Brain pericyte (primary cell): Measurements from ENCODE around the gene PTTG1IP.
"Not testable (repeated sequence)": the region's sequence is repeated elsewhere in the genome, so short reads cannot be mapped to it uniquely, and the experiment has no call there.

Experiments
- DNase-seq: peaks from one replicate; pipeline ENCODE4 v3.0.0-alpha.2; 2012; ENCODE audit warnings: low read depth, low spot score

Gene PTTG1IP, protein sequence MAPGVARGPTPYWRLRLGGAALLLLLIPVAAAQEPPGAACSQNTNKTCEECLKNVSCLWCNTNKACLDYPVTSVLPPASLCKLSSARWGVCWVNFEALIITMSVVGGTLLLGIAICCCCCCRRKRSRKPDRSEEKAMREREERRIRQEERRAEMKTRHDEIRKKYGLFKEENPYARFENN

DNA sequence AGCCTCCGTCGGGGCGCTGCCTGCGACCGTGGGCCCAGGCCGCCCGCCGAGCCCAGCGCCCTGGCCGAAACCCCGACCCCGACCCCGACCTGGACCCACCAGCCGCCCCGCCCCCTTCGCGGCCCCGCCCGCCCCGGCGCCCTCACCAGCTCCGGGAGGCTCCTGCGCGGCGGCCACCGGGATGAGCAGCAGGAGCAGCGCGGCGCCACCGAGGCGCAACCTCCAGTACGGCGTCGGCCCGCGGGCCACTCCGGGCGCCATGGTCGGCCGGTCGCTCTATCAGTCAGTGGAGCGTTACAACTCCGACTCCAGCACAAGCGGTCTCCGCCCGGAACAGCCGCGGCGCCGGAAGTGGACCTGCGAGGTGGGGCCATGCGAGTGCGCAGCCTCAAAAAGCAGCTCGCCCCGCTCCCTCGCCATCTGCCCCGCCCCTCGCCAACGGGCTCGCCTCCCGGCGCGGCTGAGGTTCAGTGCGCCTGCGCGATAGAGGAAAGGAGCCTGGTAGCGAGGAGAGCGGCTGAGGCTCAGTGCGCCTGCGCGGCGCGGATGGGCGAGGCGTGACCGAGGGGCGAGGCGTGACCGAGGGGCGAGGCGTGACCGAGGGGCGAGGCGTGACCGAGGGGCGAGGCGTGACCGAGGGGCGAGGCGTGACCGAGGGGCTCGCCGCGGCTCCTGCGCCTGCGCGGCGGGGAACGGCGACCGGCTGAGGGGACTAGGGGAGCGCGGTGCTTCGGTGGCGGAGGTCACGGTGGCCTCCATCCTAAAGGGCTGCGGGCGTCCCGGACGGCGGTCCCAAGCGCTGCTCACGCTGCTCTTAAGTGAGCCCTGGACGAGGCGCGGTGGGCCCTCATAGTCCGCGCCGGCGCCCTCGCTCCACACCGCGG, at the start of gene PTTG1IP:
PTTG1IP (minus strand) TSS at position 335 of the 884 bp plus-strand sequence; CDS start at position 261, 74 bp downstream.
- DNase-seq, result peak; percentile 95

DNA sequence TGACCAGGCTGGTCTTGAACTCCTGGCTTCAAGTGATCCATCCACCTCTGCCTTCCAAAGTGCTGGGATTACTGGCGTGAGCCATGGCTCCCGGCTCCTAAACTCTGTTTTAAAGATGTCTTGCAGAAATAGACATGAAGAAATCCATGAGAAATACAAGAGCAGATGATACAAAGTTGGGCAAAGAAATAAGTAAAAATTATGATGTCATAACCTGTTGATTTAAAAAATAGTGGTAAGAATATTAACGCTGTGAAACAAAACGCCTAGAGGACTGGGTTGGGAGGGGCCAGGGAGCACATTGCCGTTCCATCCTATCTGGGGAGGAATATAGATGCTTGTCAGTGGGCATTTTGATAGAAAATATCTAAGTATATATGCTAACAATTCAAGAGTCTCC, 48.4 kb upstream of the PTTG1IP start:
- DNase-seq, result no peak

DNA sequence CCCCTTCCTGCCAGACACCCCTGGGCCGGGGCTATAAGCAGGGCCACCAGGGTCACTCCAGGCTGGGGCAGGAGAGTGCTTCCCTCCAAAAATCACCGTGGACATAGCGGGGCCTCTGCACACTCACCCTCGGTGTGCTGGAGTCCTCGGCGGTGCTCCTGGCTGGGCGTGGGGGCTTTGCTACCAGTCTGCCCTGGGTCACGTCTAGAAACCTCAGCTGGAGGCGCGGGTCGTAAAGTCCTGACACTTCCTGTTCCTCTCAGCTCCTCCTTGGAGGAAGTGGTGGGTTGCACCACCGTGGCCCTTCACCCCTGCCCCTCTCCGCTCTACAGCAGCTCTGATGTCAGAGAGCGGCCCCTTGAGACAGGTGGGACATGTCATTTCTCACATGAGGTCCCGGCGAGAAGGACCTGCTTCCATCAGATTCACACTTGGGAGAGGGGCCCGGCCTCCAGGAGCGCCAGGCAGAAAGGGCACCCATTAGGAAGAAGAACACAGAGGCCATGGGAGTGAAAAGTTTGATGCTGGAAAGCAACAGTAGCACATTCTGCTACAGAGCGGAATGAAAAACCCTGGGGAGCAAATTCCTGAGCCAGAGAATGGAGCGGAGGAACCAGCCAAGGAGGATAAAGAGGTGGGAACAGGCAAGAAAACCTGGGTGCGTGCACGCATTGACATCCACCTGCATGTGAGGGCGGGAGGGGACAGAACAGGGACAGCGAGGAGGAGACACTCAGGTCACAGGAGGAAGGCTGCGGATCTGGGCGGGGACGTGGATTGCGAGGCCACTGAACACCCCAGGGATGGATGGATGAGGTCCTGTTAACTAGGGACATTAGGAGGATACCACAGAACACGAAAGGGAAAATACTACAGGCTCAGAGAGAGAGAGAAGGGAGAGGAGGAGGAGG, 47.5 kb upstream of the PTTG1IP start, which contains the start of gene ITGB2:
ITGB2 (minus strand) TSS at position 206 of the 911 bp plus-strand sequence. CDS start 10,117 bp downstream, outside the sequence.
- DNase-seq, result no peak

DNA sequence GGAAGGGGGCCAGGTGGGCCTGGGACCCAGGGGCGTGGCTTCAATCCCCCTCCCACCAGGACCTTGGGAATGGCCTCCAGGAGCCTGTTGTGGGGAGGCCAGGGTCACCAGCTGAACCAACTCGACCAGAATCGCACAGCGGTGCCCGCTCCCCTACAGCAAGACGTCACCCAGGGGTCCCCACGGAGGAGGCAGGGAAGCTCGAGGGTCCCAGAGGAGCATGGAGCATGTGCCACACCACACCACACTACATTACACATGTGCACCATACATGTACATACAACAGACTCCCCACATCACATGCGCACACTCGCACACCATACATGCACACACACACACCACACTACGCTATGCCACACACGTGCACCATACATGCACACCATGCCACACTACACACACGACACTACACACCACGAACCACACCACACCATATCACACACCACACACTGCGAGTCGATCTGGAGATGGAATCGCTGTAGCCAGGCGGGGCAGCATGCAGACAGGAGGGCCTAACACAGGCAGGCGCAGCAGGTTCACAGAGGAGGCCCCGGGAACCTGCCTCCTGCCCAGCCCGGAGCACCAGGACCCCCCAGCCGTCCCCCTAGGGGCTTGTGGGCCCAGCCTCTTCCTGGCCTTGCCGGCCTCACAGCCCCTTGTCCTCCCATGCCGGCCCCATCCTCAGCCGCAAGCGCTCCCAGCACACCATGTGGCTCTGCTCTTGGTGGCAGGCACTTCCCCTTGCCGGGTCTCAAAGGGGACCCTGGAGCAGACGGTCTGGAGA, 46.6 kb upstream of the PTTG1IP start:
- no peak for DNase-seq

DNA sequence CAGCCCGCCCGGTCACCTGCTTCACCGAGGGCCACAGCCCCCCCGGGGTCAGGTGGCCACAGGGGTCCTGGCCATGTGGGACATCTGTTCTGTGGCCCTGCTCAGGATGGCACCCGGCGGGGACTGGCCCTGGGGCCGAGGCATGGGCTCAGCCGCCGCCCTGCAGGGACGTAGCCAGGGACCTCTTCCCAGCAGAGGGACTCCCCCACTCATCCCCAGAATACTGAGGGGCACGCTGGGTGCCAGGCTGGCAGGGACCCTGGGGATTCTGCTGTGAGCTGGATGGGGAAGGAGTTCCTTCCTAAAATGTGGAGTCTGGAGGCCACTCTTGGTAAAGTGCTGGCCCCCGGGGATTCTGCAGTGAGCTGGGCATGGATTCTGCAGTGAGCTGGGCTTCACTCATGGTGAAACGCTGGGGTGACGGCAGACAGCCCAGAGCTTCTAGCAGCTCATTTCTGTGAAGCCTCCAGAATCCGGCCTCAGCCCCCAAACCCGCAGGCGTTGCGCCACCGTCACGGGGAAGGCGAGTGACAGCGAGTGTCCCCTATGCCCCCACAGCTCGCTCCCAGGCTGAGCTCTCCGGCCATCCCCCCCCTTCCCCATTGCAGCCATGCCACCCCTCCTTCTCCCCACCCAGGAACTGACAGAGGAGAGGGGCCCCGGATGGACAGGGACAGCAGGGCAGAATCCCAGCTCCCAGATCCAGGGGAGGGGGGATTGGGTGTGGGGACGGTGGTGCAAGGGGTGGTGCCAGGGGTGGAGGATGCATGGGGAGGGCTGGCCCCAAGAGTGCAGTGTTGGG, 45.8 kb upstream of the PTTG1IP start:
- DNase-seq, result no peak

DNA sequence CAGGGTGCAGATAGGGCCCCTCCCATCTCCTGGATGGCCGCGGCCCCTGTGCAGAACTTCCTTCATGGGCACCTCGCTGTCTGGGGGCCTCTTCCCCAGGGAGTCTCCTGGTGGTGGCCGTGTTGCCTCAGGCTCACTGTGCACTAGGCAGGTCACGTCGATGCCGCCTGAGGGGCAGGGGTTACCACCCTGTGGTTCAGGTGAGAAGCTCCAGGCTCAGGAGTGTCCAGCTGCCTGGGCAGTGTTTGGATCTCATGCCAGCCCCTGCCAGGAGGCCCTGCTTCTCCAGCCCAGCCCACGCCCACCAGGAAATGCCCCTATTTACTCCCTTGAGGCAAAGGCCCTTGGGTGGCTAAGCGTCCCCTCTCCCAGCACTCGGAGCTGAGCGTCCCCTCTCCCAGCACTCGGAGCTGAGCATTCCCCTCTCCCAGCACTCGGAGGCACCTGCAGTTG, 45.1 kb upstream of the PTTG1IP start:
- no peak for DNase-seq

DNA sequence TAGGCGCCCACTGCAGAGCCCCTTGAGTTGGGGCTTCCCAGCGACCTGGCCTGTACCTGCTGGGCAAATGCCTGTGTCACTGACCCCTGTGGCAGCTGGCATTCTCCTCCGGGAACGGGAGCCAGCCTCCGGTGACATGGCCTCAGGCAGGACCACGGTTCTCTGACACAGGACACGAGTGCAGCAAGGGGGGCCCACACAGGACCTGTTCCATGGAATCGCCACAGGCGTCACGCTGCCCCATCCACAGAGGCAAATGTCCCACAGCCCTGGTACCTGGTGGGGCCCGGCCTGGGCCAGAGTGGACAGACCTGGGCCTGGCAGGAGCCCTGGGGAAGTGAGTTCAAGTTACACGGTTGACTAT, 44.6 kb upstream of the PTTG1IP start:
- DNase-seq, result no peak

DNA sequence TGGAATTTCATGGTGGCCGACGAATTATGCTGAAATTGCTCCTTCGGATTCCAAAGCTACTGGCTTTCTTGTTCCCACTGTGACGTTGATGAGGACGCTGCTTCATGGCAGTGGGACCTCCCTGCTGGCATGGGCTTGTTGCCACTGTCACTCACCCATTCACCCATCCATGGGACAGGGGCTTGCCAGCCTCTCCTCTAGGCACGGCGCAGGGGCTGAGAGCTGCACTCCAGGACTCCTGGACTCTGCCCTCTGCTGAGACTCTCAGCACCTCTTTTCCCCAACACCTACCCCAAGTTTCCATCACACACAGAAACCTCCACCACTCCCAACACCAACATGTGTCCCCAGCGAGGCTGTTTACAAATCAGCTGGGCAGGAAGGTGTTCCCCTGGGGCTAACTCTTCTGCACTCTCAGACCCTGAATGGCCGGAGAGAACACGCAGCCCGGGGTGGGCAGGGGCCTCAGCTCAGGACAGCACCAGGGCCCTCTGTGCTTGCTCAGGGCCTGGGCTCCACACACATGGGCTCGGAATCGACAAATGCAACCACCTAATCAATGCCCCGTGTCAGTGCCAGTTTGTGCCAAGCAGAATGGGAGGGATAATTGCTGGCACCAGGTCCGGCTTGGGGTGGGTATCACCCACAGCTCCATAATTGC, 44.1 kb upstream of the PTTG1IP start:
- no peak for DNase-seq

DNA sequence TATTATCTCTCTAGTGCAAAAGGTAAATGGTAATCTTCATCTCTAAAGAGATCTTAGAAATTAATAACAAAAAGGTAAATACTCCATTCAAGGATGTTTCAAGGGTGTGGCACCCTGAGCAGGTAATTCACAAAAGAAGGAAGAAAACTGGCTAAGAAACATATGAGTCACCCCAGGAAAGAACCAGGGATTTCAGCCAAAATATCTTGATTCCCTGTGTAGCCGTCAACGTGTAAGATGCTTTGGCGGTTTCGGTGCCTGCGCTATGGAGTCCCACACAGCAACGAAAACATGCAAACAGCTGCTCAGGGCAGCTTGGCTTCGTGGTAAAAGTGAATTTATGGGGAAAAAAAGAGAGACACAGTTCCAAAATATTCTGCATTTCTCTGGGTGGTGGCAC, 43.5 kb upstream of the PTTG1IP start:
- DNase-seq, result no peak

DNA sequence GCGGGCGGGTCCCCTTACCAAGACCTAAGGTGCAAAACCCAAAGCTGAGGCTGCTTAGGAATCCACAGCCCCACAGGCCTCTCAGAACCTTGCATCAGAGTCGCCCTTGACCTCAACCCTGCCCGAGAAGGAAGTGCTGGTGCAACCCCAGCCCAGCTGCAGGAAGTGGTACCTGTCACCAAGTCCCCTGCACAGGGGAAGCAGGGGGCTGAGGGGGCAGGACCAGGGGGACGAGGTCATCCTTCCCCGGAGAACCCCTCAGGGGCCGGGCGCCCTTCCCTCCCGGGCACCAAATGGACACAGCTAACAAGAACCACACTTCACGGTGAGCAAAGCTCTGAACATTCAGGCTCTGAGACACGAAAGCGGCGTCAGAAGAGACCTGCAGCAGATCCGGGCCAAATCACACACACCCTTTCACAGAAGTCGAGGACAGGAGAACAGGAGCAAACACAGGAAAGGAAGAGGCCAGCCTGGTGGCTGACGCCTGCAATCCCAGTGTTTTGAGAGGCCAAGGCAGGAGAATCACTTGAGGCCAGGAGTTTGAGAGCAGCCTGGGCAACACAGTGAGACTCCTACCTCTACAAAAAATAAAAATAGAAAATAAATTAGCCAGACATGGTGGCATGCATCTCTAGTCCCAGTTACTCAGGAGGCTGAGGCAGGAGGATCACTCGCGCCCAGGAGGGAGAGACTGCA, 40.8 kb upstream of the PTTG1IP start:
- DNase-seq, result no peak

DNA sequence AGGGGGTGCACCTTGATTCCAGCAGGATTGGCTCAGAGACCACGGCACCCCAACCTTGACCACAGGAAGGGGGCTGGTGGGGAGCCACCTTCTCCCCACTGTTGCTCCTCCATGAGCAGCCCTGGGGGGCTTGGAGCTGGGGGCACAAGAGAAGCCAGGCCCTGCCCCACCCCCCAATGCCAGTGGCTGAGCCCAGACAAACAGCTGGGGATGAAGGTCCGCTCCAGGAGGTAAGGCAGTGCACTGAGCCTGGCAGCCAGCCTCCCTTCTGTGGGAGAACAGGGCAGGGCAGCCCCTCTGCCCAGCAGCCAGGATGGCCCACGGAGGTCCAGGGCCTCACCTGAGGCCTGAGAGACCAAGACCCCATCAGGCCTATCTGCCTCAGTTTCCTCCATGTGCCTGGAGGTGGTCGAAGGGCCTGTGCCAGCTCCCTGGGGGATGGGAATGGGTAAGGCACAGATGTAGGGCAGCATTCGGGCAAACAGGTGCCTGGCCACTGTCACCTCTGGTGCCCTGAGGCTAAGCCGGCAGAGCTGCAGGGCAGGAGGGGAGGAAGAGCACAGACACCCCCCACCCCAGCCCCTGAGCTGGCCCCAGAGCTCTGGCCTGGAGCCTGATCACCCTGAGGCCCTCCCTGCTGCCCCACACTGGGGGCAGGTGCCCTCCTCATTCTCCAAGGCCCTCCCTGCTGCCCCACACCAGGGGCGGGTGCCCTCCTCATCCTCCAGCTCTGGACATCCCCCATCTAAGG, 40.1 kb upstream of the PTTG1IP start:
- no peak for DNase-seq

DNA sequence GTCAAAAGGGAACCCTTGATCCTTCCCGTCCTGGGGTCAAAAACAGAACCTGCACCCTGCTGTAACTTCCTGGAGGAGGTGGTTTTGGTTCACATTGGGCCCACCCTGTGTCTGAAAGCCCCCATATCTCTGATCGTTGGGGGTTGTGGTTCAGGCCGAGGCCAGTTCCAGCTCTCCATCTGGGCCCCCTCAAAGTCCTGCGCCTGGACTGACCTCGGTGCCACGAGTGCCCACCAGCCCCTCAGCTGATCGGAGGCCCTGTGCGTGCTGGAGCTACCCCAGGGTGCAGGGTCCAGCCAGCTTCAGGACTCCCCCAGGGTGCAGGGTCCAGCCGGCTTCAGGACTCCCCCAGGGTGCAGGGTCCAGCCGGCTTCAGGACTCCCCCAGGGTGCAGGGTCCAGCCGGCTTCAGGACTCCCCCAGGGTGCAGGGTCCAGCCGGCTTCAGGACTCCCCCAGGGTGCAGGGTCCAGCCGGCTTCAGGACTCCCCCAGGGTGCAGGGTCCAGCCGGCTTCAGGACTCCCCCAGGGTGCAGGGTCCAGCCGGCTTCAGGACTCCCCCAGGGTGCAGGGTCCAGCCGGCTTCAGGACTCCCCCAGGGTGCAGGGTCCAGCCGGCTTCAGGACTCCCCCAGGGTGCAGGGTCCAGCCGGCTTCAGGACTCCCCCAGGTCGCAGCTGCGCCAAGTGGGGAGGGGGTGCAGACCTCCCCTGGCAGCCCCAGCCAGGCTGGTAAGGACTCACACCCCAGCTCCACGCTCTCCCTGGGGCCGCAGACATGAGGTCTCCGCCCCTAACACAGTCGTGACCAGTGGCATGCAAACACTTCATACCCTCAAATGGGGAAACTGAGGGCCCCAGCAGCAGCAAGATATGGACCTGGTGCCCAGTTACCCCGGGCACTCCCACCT, 39.3 kb upstream of the PTTG1IP start:
- DNase-seq, result not testable (repeated sequence)

DNA sequence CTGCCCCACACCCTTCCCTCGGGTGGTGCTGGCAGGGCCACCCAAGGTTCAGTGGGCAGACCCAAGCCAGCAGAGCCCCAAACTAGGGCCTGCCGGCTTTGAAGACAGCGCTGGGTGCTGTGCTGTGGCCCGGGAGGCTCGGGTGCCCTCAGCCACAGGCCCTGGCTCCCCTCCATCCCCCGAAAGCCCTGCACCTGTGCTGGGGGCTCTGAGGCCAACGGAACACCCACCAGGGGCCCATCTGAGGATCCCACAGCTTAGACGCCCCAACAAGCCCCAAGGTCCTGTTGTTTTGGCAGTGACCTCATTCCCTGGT, 38.6 kb upstream of the PTTG1IP start:
- no peak for DNase-seq

DNA sequence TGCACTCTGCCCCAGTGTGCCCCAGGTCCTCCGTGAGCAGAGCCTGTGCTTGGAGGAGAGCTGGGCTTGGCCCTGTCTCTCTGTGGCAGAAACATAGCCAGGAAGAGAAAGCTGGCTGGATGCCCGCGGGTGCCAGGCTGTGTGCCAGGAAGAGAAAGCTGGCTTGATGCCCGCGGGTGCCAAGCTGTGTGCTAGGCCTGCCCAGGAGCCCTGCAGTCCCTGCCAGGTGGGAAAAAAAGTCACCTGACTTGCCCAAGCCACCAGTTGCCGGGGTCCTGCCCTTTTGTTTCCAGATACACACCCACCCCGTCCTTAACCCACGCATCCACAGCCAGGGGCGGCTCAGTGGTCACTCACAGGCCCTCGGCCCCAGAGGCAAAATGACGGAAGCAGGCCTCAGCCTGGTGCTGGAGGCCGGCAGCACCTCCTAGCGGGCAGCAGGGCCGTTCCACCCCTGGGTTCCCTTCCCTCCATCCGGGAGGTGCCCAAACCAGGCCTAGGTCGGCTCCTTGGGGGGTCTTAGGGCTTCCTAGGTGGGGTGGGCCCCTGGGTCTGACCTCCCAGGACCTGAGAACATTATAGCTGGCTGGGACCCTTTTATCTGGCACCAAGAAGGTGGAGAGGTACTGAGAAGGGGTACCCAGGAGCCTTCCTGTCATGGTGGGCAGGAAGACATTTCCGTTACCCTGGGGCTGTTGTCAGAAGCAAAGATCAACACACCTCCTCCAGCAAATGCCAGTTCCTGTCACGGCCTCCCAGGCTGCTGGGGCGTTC, 38.1 kb upstream of the PTTG1IP start:
- no peak for DNase-seq

DNA sequence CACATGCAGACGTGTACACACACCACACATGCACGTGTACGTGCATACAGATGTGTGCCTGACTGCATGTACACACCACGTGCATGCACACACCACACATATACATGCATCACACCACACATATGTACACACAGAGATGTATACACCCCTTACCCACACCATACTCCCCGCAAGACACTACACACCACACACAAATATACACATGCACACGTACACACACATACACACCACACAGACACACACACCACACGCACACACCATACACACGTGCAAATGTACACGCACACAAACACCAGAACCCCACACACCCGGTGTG, 37.5 kb upstream of the PTTG1IP start:
- DNase-seq, result no peak

DNA sequence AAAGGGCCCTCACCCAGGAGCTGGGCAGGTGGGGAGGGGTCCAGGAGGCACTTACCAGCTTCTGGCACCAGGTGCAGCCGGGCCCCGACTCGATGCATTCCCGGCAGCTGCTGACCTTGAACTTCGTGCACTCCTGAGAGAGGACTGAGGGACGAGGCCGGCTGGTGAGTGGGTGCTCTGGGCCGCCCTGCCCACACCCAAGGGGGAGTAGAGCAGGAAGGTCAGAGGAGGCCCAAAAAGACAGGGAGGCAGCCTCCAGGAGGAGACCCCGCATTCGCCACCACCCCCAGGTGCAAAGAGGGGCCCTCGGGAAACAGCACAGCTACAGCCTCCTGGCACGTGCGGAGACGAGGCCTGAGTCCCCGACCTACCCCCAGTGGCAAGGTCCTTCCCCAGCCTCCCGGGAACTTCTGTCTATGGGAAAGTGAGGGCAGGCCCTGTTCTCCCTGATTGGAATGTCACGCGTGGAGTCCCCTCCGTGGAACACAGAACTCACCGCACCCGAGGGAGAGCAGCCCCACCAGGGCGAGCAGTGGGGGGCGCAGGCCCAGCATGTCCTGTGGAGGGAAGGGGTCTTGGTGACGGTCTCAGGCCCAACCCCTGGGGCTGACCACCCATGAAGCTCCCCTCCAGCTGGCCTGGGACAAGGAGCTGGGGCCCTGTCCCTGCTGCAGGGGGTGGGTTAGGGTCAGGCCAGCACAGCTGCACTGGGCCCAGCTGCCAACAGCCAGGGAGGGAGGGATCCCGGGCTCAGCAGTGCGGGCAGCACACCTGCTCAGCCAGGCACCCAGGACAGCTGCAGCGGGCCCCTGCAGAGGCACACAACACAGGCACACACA, 37.0 kb upstream of the PTTG1IP start:
- no peak for DNase-seq
